GM18508 (cell line): ENCODE results near the gene SLC16A13.
"Not testable (repeated sequence)": the region's sequence is repeated elsewhere in the genome, so short reads cannot be mapped to it uniquely, and the experiment has no call there.

Experiments
- ATAC-seq: cut with Tn5 transposase; IDR thresholded peaks from one replicate; pipeline ENCODE4 v1.9.1; 2021; ENCODE audit warnings: moderate number of reproducible peaks; ENCODE audit not compliant: insufficient read depth, unreplicated experiment

SLC16A13 gene

GRCh38 chr17:7026471-7027115, 9.2 kb upstream of the SLC16A13 start:
- ATAC-seq: no peak

- no peak for ATAC-seq
Observed at GRCh38 chr17:7027335-7027734, 8.5 kb upstream of the SLC16A13 start.

DNA sequence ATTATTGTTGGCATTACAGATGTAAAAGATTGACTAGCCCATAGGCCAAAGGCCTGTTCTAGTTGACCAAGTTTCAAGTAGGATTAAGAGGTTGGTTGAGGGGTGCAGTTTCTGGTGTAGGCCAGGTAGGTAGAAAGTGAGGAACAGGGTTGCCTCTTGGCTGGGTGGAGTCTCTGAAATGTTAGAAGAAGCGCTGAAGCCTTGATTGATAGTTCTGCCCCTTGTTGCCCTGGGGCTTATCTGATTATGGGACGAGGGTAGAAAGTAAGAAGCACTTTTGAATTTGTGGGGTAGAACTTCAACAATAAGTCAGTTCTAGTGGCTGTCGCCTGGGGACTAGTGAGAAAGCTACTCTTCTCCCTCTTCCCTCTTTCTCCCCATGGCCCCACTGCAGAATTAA, 6.7 kb upstream of the SLC16A13 start:
- no peak for ATAC-seq

GRCh38 chr17:7029659-7030058, 6.2 kb upstream of the SLC16A13 start:
- no peak for ATAC-seq

DNA sequence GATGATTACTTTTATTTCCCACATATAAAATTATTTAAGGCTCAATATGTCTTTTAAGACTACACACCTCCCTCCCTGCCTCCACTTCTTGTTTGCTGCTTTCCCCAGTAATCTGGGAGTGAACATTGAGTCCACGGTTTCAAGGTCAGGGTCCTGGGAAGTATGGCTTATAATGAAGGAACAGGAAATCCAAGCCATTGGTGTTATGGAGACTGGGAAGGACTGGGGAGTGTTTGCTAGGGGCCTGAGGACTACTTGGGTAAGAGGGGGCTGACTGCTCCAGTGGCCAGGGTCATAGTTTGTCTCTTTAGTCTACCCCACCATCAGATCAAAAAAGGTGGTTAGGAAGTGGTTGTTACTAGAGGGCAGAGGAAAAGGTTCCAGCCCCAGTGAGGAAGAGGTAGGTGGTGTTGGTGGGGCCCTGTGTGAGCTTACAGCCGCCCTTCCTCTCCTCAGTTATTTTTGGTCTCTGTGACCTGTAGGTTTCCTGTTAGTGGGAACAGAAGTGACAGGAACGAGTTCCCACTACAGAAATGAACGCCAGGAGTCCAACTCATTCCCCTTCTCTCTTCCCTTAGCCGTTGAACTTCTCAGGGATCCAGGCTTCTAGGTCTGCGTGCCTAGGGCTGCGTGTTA, 742 bp upstream of the SLC16A13 start:
- no peak for ATAC-seq

DNA sequence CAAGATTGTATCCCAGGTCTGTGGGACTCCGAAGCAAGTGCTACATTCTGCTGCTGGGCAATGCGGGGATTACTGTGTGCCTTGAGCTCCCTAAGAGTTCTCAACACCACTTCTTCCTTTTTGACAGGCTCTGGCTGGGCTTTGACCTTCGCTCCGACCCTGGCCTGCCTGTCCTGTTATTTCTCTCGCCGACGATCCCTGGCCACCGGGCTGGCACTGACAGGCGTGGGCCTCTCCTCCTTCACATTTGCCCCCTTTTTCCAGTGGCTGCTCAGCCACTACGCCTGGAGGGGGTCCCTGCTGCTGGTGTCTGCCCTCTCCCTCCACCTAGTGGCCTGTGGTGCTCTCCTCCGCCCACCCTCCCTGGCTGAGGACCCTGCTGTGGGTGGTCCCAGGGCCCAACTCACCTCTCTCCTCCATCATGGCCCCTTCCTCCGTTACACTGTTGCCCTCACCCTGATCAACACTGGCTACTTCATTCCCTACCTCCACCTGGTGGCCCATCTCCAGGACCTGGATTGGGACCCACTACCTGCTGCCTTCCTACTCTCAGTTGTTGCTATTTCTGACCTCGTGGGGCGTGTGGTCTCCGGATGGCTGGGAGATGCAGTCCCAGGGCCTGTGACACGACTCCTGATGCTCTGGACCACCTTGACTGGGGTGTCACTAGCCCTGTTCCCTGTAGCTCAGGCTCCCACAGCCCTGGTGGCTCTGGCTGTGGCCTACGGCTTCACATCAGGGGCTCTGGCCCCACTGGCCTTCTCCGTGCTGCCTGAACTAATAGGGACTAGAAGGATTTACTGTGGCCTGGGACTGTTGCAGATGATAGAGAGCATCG, 2.4 kb downstream of the SLC16A13 start:
- no peak for ATAC-seq

- ATAC-seq: no peak
Observed at GRCh38 chr17:7039832-7040231, 4.0 kb downstream of the SLC16A13 start.

DNA sequence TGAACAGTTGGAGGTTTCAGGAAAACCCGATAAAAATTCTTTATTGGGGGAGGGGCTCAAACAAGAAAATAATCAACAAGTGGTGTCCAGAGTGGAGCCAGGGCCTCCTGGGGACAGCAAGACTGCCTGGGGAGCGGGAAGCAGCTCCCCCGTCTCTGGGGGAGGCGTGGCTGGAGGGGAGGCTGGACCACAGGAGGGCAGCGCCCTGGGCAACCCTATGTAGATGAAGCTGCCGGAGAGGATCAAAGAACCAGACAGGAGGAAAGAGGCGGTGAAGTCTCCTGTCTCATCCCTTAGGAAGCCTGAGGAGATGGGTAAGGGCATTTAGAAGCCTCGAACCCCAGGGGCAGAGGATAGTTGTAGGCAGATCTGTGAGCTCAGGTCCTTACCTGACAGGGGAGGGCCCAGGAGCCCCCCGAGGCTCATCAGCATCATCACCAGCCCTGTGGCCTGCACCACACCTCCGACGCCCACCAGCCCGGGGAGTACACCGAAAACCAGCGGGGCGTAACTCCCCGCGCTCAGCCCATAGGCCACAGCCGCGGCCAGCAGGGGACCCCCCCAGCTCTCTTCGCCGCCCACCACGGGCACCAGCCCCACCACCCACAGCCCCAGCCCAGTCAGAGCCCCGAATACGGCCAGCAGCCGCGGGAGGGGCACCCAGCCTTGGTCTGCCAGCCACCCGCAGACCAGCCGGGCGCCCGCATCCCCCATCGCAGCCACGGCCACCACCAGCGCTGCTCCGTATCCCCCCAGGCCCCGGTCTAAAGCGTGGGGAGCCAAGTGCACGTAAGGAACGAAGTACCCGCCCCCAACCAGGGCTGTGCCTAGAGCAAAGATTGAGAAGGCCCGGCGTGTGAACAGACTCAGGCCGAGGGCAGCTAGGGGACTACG, 6.0 kb downstream of the SLC16A13 start:
- no peak for ATAC-seq

GRCh38 chr17:7042501-7043181, 6.8 kb downstream of the SLC16A13 start:
- ATAC-seq: no peak

- no peak for ATAC-seq
Observed at GRCh38 chr17:7043182-7043496, 7.3 kb downstream of the SLC16A13 start.

DNA sequence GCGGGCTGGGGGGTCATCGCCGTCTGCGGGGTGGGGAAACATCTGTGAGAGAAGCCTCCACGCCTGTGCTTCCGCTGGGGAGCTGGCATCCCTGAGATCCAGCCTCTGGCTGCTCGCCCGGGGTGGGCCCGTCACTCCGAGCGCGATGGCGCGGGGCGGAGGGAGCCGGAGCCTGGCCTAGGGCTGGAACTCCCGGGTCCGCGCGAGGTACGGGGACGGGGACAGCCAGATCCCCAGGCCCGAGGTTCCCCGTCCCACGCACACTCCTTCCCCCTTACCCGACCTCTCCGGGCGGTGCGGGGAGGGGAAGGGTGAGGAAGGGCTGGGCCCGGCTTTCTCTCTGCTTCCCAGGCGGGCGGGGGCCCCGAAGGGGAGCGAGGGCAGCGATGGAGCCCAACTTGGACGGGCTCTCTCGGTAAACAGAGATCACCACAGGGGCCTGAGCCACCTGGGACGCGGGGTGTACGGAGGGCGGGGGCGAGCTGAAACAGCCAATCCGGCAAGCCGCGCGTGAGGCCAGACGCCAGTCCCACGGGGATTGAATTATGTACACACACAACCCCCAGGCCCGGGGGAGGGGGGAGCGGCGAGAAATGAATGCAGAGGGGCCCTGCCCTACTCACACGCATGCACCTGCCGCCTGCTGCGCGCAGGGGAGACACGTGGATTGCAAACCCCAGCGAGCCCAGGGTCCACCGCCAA, 7.8 kb downstream of the SLC16A13 start, which contains the start of gene SLC16A11:
TSS of gene SLC16A11 (minus strand) at position 596 of the 702 bp plus-strand sequence. CDS start at position 17, 579 bp downstream.
- no peak for ATAC-seq

- no peak for ATAC-seq
Observed at GRCh38 chr17:7045492-7046126, 9.8 kb downstream of the SLC16A13 start.

DNA sequence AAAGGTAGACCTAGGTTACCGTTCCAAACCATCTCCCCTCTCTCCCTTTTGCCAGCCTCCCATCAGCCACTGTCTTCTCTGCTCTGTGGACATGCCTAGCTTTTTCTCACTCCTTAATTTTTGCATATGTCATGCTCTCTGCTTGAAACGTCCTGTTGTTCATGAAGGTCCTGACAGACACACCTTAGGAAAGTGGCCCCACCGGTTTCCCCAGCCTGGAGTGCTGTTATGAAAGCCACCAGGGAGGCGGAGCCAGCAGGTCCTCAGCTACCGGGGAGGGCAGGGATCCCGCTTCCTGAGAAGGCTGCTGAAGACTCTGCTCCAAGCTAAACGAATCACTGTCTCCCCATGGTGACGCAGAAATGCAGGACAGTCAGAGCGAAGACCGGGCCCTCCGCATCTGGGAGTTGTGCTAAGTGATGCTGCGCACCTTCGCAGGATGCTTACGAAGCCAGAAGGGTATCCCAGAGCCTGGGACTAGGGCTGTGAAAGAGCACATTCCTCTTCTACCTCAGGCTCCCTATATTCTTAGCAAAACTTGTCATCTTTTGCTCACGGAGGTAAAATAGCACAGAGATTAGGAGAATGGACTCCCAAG, 10.4 kb downstream of the SLC16A13 start:
- ATAC-seq: no peak

DNA sequence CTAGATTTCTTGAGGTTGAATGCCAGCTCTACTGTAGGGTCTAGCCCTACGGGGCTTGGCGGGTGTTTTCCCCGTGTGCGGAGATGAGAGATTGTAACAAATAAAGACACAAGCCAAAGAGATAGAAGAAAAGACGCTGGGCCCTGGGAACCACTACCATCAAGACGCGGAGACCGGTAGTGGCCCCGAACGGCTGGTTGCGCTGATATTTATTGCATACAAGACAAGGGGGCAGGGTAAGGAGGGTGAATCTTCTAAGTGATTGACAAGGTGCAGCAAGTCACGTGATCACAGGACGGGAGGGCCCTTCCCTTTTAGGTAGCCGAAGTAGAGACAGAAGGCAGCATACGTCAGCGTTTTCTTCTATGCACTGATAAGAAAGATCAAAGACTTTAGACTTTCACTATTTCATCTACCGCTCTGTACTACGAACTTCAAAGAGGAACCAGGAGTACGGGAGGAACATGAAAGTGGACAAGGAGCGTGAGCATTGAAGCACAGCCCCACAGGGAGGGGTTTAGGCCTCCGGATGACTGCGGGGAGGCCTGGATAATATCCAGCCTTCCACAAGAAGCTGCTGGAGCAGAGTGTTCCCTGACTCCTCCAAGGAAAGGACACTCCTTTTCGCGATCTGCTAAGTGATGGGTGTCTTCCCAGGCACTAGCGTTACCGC, 11.0 kb downstream of the SLC16A13 start:
- not testable (repeated sequence) for ATAC-seq

- ATAC-seq: no peak
Observed at GRCh38 chr17:7047566-7047965, 11.8 kb downstream of the SLC16A13 start.

DNA sequence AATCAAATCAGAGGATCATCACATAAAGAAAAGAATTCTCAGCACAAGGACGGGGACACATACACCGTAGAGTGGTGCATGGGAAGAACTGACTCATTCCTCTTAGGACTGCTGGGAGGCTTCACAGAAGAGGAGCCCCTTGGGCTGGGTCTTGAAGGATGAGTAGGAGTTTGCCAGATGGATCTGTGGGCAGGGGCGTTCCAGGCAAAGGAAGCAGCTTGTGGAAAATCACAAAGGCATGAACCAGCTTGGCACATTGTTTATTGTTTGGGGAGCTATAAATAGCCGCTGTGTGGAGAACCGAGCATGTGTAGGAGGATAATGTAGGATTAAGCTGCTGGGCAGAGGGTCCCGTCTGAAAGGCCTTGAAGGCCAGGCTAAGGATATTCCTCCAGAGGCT, 13.2 kb downstream of the SLC16A13 start:
- no peak for ATAC-seq

- ATAC-seq: not testable (repeated sequence)
Observed at GRCh38 chr17:7050583-7050982, 14.8 kb downstream of the SLC16A13 start.

DNA sequence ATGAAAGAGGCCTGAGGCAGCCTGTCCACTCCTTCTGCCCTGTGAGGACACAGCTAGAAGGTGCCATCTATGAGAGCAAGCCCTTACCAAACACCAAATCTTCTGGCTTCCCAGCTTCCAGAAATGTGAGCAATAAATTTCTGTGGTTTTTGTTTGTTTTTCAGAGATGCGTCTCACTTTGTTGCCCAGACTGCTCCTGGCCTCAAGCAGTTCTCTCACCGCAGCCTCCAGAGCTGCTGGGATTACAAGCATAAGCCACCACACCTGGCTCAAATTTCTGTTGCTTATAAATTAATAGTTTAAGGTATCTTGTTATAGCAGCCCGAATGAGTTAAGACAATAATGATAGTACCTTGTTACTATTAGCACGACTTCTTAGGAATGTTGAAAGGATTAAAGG, 20.6 kb downstream of the SLC16A13 start:
- no peak for ATAC-seq
